GM23338 (cell line): ENCODE results near the gene TARBP1. TPM values are rescaled to one million over a fixed set of nuclear protein-coding genes. Genes with fewer than 3 reads are reported as not detected.

Source experiments
- ATAC-seq: fragments of 200-7000 bp; cut with Tn5 transposase; 3 replicates; pipeline ENCODE4 v1.9.1; 2020
- DNase-seq: peaks from one replicate; pipeline ENCODE4 v3.0.0-alpha.2; 2015; ENCODE audit warnings: low spot score
- H2AFZ ChIP-seq: fragments of 200-600 bp; sonication (generic); 2 replicates; pipeline ENCODE4 v1.8.0; 2016; ENCODE audit warnings: antibody characterized with exemption, mild to moderate bottlenecking, moderate library complexity
- H3F3A ChIP-seq: fragments of 200-600 bp; sonication (generic); replicated peaks from 2 replicates; pipeline ENCODE4 v1.8.0; 2017; ENCODE audit warnings: antibody characterized with exemption, mixed run types, low read depth
- H3K27ac ChIP-seq: fragments of 200-600 bp; sonication (generic); 2 replicates; pipeline ENCODE4 v1.6.1; 2016; ENCODE audit warnings: low read depth
- H3K27me3 ChIP-seq: fragments of 200-600 bp; sonication (generic); 2 replicates; pipeline ENCODE4 v1.8.0; 2016; ENCODE audit warnings: mild to moderate bottlenecking, mixed run types, moderate library complexity; ENCODE audit not compliant: insufficient read depth
- H3K36me3 ChIP-seq: fragments of 200-600 bp; sonication (generic); 2 replicates; pipeline ENCODE4 v1.8.0; 2016; ENCODE audit warnings: mild to moderate bottlenecking; ENCODE audit not compliant: insufficient read depth
- H3K4me1 ChIP-seq: fragments of 200-600 bp; sonication (generic); 2 replicates; pipeline ENCODE4 v1.8.0; 2016; ENCODE audit warnings: mild to moderate bottlenecking, moderate library complexity; ENCODE audit not compliant: insufficient read depth
- H3K4me2 ChIP-seq: fragments of 200-600 bp; sonication (generic); 2 replicates; pipeline ENCODE4 v1.7.1; 2017; ENCODE audit warnings: mixed run types
- H3K4me3 ChIP-seq: fragments of 200-600 bp; sonication (generic); 2 replicates; pipeline ENCODE4 v1.6.1; 2016; ENCODE audit warnings: mixed run types
- H3K79me2 ChIP-seq: fragments of 200-600 bp; sonication (generic); replicated peaks from 2 replicates; pipeline ENCODE4 v1.8.0; 2017; ENCODE audit warnings: mild to moderate bottlenecking; ENCODE audit not compliant: insufficient read depth
- H3K9me2 ChIP-seq: fragments of 200-600 bp; sonication (generic); 2 replicates; pipeline ENCODE4 v1.8.0; 2017; ENCODE audit not compliant: insufficient read depth
- H4K20me1 ChIP-seq: fragments of 200-600 bp; sonication (generic); replicated peaks from 2 replicates; pipeline ENCODE4 v1.8.0; 2017; ENCODE audit warnings: mild to moderate bottlenecking; ENCODE audit not compliant: insufficient read depth
- H3K27ac Mint-ChIP-seq: 2 replicates; pipeline ENCODE4 v1.8.0; 2020; ENCODE audit warnings: inconsistent platforms, mild to moderate bottlenecking, moderate library complexity, mixed read lengths
- H3K27me3 Mint-ChIP-seq: 3 replicates; pipeline ENCODE4 v1.8.0; 2022; ENCODE audit warnings: low read depth, mild to moderate bottlenecking, moderate library complexity, mixed read lengths, inconsistent platforms; ENCODE audit not compliant: insufficient read depth, poor library complexity
- H3K36me3 Mint-ChIP-seq: 3 replicates; pipeline ENCODE4 v1.8.0; 2021; ENCODE audit warnings: low read depth, mild to moderate bottlenecking, inconsistent platforms, moderate library complexity, mixed read lengths
- H3K4me1 Mint-ChIP-seq: 3 replicates; pipeline ENCODE4 v1.8.0; 2020; ENCODE audit warnings: mild to moderate bottlenecking, inconsistent platforms, mixed read lengths
- H3K4me3 Mint-ChIP-seq: 3 replicates; pipeline ENCODE4 v1.8.0; 2021; ENCODE audit warnings: moderate library complexity, mild to moderate bottlenecking, inconsistent platforms, mixed read lengths
- H3K9me3 Mint-ChIP-seq: 3 replicates; pipeline ENCODE4 v1.8.0; 2020; ENCODE audit warnings: moderate library complexity, mild to moderate bottlenecking, inconsistent platforms, mixed read lengths
- CREB1 ChIP-seq: fragments of 250-450 bp; sonication (Bioruptor Pico); IDR thresholded peaks from 2 replicates; pipeline ENCODE4 v1.5.0; 2020; ENCODE audit warnings: low read depth, mild to moderate bottlenecking, moderate library complexity
- CTCF ChIP-seq, 2 experiments: fragments of 200-600 bp in 1 of 2; sonication (generic) in 1 of 2; conservative IDR thresholded peaks; 2 replicates each; pipeline versions ENCODE4 v1.5.1 to v1.6.1; 2016 to 2017; ENCODE audit warnings: antibody characterized with exemption in 2 of 2, low read depth in 2 of 2, mild to moderate bottlenecking in 2 of 2, moderate library complexity in 1 of 2
- ETS1 ChIP-seq: IDR thresholded peaks from 2 replicates; pipeline ENCODE4 v1.6.1; 2016; ENCODE audit warnings: antibody characterized with exemption
- EZH2phosphoT487 ChIP-seq: fragments of 200-600 bp; sonication (generic); IDR thresholded peaks from one replicate; pipeline ENCODE4 v1.8.1; 2018; ENCODE audit warnings: antibody characterized with exemption; ENCODE audit not compliant: unreplicated experiment
- JUNB ChIP-seq: IDR thresholded peaks from one replicate; pipeline ENCODE4 v1.6.1; 2016; ENCODE audit warnings: antibody characterized with exemption; ENCODE audit not compliant: unreplicated experiment
- NANOG ChIP-seq: IDR thresholded peaks from 2 replicates; pipeline ENCODE4 v1.6.1; 2016; ENCODE audit warnings: antibody characterized with exemption, borderline replicate concordance
- POLR2AphosphoS5 ChIP-seq: IDR thresholded peaks from 2 replicates; pipeline ENCODE4 v1.6.1; 2016; ENCODE audit warnings: antibody characterized with exemption, low read depth
- ZNF114 ChIP-seq: fragments of 250-450 bp; sonication (Bioruptor Pico); IDR thresholded peaks from 2 replicates; pipeline ENCODE4 v1.5.0; 2020; ENCODE audit warnings: mild to moderate bottlenecking, moderate library complexity
- ZNF462 ChIP-seq: fragments of 250-450 bp; sonication (Bioruptor Pico); IDR thresholded peaks from 2 replicates; pipeline ENCODE4 v1.5.0; 2020; ENCODE audit warnings: mild to moderate bottlenecking, moderate library complexity
- polyA plus RNA-seq: library from polyadenylated mRNA; unstranded; fragments of >200 nt; fragmentation: Nextera tagmentation; extraction: Ambion mirVana; gene quantifications from 2 replicates; pipeline ENCODE4 v1.2.1, GENCODE V29; 2016
- total RNA-seq: library from RNA; depleted of rRNA; stranded (reverse); fragments of >200 nt; shearing (Covaris generic); gene quantifications from 2 replicates; pipeline ENCODE4 v1.2.3, GENCODE V29; 2014

Gene TARBP1
- total and polyA plus RNA-seq, 2 experiments from 2014 or later: 14.9 to 18.8 TPM

GRCh38 chr1:234386122-234386521 lies 92.9 kb downstream of the TARBP1 start:
- no peaks in the 10 kb centered on the region for H3F3A ChIP-seq
- no peak overlapping the region for H3K4me2 ChIP-seq
- Mint-ChIP-seq H3K27me3 (no peaks in the 10 kb centered on the region), H3K36me3 (peaks cover 12% of the 10 kb centered on the region; the same call in 2 of the 3 replicates), H3K9me3 (no peaks in the 10 kb centered on the region), H3K27ac (no peak overlapping the region), H3K4me1 (no peaks in the 10 kb centered on the region), H3K4me3 (no peak overlapping the region)
- H3K27ac ChIP-seq: no peak overlapping the region
- DNase-seq: no peak
- no peak overlapping the region for H3K4me3 ChIP-seq
- no peak for ATAC-seq
- 0 out of 2 replicates have a peak, but pooled peaks cover 7% of the 10 kb centered on the region for H3K79me2 ChIP-seq
- no peaks in the 10 kb centered on the region for H3K4me1 ChIP-seq
- H4K20me1 ChIP-seq: no peaks in the 10 kb centered on the region
- no peak overlapping the region for H2AFZ ChIP-seq
- H3K27me3 ChIP-seq: no peaks in the 10 kb centered on the region
- TF ChIP-seq EZH2phosphoT487 (no peak), NANOG (no peak), CREB1 (CRISPR knock-in tag) (no peak), POLR2AphosphoS5 (no peak), CTCF (conservative IDR thresholded peaks at IDR 0.05; ENCODE audit: low read depth in 2 of 2) (no peak), JUNB (no peak), ZNF114 (CRISPR knock-in tag) (no peak)
- no peaks in the 10 kb centered on the region for H3K9me2 ChIP-seq
- no peaks in the 10 kb centered on the region; the same call in 1 of the 2 replicates for H3K36me3 ChIP-seq

- Histone ChIP-seq H3K27me3 (no peaks in the 10 kb centered on the region), H3K4me3 (no peak overlapping the region), H3K9me2 (no peaks in the 10 kb centered on the region), H3K36me3 (peaks cover 4% of the 10 kb centered on the region; the same call in 1 of the 2 replicates), H3K79me2 (0 out of 2 replicates have a peak, but pooled peaks cover 8% of the 10 kb centered on the region), H2AFZ (no peak overlapping the region), H3F3A (no peaks in the 10 kb centered on the region), H3K4me1 (no peaks in the 10 kb centered on the region), H3K27ac (no peak overlapping the region), H4K20me1 (peaks cover 3% of the 10 kb centered on the region; the same call in 1 of the 2 replicates), H3K4me2 (no peak overlapping the region)
- no peak for ATAC-seq
- no peaks in the 10 kb centered on the region for H3K4me1 Mint-ChIP-seq
- no peak for DNase-seq
- peaks cover 36% of the 10 kb centered on the region for H3K36me3 Mint-ChIP-seq
- no peak overlapping the region for H3K4me3 Mint-ChIP-seq
- H3K27ac Mint-ChIP-seq: no peak overlapping the region
- peaks cover 2% of the 10 kb centered on the region for H3K27me3 Mint-ChIP-seq
- no peaks in the 10 kb centered on the region for H3K9me3 Mint-ChIP-seq
- TF ChIP-seq CTCF (conservative IDR thresholded peaks at IDR 0.05; ENCODE audit: low read depth in 2 of 2): no peak
- TF ChIP-seq ZNF462: no peak
- TF ChIP-seq ETS1: no peak
- no peak for TF ChIP-seq ZNF114 (CRISPR knock-in tag)
Observed at GRCh38 chr1:234381699-234382555, 97.1 kb downstream of the TARBP1 start.
